ENCODE measurements around the gene EYS.

- no peak for TF ChIP-seq CTCF (IDR thresholded peaks at IDR 0.05; ENCODE audit: low read depth, low read length, poor library complexity, severe bottlenecking)
- no peak for TF ChIP-seq EZH2phosphoT487 (IDR thresholded peaks at IDR 0.05; ENCODE audit: borderline replicate concordance, low read length)
These were observed 1770.6 kb downstream of the EYS start for GRCh38 chr6:63936399-63936798.
